IPS-18c (cell line): ENCODE data around the gene ELL.

ENCODE experiments used
- H3K4me3 ChIP-seq: 2 replicates; pipeline ENCODE4 v1.7.0; 2013; ENCODE audit warnings: low read depth, mild to moderate bottlenecking, low read length, moderate library complexity; ENCODE audit not compliant: insufficient read depth
- H3K9me3 ChIP-seq: one replicate; pipeline ENCODE4 v1.6.1; 2013; ENCODE audit warnings: mild to moderate bottlenecking, low read length, moderate library complexity; ENCODE audit not compliant: control insufficient read depth, insufficient read depth

The ELL gene

GRCh38 chr19:18513868-18514267, 8.0 kb downstream of the ELL start:
- H3K9me3 ChIP-seq: no peaks in the 10 kb centered on the region
- no peak overlapping the region for H3K4me3 ChIP-seq

GRCh38 chr19:18510216-18510615, 11.7 kb downstream of the ELL start:
- Histone ChIP-seq H3K4me3 (no peak overlapping the region), H3K9me3 (peaks cover 4% of the 10 kb centered on the region)

- no peak overlapping the region for H3K4me3 ChIP-seq
- peaks cover 4% of the 10 kb centered on the region for H3K9me3 ChIP-seq
These were observed 13.3 kb downstream of the ELL start for GRCh38 chr19:18508585-18508984.

- H3K4me3 ChIP-seq: no peak overlapping the region
- H3K9me3 ChIP-seq: peaks cover 4% of the 10 kb centered on the region
These were observed 14.0 kb downstream of the ELL start for GRCh38 chr19:18507727-18508440.

GRCh38 chr19:18507021-18507726, 14.7 kb downstream of the ELL start:
- peaks cover 4% of the 10 kb centered on the region for H3K9me3 ChIP-seq
- no peak overlapping the region for H3K4me3 ChIP-seq

- H3K9me3 ChIP-seq: peaks cover 4% of the 10 kb centered on the region
- H3K4me3 ChIP-seq: no peak overlapping the region
These were observed 15.6 kb downstream of the ELL start for GRCh38 chr19:18506101-18506930.

- H3K4me3 ChIP-seq: no peak overlapping the region
- H3K9me3 ChIP-seq: peaks cover 6% of the 10 kb centered on the region
These were observed 16.8 kb downstream of the ELL start for GRCh38 chr19:18504886-18505610.

GRCh38 chr19:18503971-18504885, 17.6 kb downstream of the ELL start:
- no peak overlapping the region for H3K4me3 ChIP-seq
- peaks cover 8% of the 10 kb centered on the region for H3K9me3 ChIP-seq

- Histone ChIP-seq H3K9me3 (peaks cover 10% of the 10 kb centered on the region), H3K4me3 (no peak overlapping the region)
These were observed 18.4 kb downstream of the ELL start for GRCh38 chr19:18503337-18503970.

GRCh38 chr19:18502638-18503294, 19.1 kb downstream of the ELL start:
- Histone ChIP-seq H3K9me3 (peaks cover 6% of the 10 kb centered on the region), H3K4me3 (no peak overlapping the region)

GRCh38 chr19:18502246-18502637, 19.6 kb downstream of the ELL start:
- Histone ChIP-seq H3K4me3 (no peak overlapping the region), H3K9me3 (peaks cover 6% of the 10 kb centered on the region)

- peaks cover 6% of the 10 kb centered on the region for H3K9me3 ChIP-seq
These were observed 20.0 kb downstream of the ELL start for GRCh38 chr19:18501832-18502231.

GRCh38 chr19:18501351-18501750, 20.5 kb downstream of the ELL start:
- Histone ChIP-seq H3K9me3 (peaks cover 6% of the 10 kb centered on the region), H3K4me3 (no peak overlapping the region)

More at GRCh38 chr19:18501832-18502231, 20.0 kb downstream of the ELL start:
- no peak overlapping the region for H3K4me3 ChIP-seq

GRCh38 chr19:18500799-18501198, 21.1 kb downstream of the ELL start:
- H3K4me3 ChIP-seq: no peak overlapping the region
- peaks cover 6% of the 10 kb centered on the region for H3K9me3 ChIP-seq

- H3K4me3 ChIP-seq: no peak overlapping the region
- peaks cover 6% of the 10 kb centered on the region for H3K9me3 ChIP-seq
These were observed 21.5 kb downstream of the ELL start for GRCh38 chr19:18500376-18500775.
